H9 (cell line): ENCODE results near the gene MAPK8IP2. TPM values are rescaled to one million over a fixed set of nuclear protein-coding genes. Genes with fewer than 3 reads are reported as not detected.

ENCODE experiments used
- DNase-seq: peaks from one replicate; pipeline ENCODE4 v3.0.0-alpha.2; 2017
- H2AFZ ChIP-seq: one replicate; pipeline ENCODE4 v1.6.1; 2013; ENCODE audit warnings: mild to moderate bottlenecking, low read length, control low read depth, moderate library complexity
- H2AK5ac ChIP-seq: 2 replicates; pipeline ENCODE4 v1.6.1; 2013; ENCODE audit warnings: low read length, control low read depth, mixed read lengths; ENCODE audit not compliant: insufficient read length
- H2BK120ac ChIP-seq: one replicate; pipeline ENCODE4 v1.6.1; 2013; ENCODE audit warnings: low read depth, mild to moderate bottlenecking, low read length, control low read depth, inconsistent platforms; ENCODE audit not compliant: poor library complexity, severe bottlenecking
- H2BK12ac ChIP-seq: 2 replicates; pipeline ENCODE4 v1.6.1; 2013; ENCODE audit warnings: low read length, control low read depth, mixed read lengths, low read depth; ENCODE audit not compliant: insufficient read length
- H2BK15ac ChIP-seq: 2 replicates; pipeline ENCODE4 v1.6.1; 2013; ENCODE audit warnings: low read depth, low read length, control low read depth
- H2BK20ac ChIP-seq: one replicate; pipeline ENCODE4 v1.6.1; 2013; ENCODE audit warnings: low read depth, mild to moderate bottlenecking, low read length, control low read depth, inconsistent platforms; ENCODE audit not compliant: poor library complexity, severe bottlenecking
- H2BK5ac ChIP-seq: 2 replicates; pipeline ENCODE4 v1.6.1; 2013; ENCODE audit warnings: low read length, control low read depth, mixed read lengths; ENCODE audit not compliant: insufficient read length
- H3K14ac ChIP-seq: 2 replicates; pipeline ENCODE4 v1.6.1; 2013; ENCODE audit warnings: low read length, control low read depth; ENCODE audit not compliant: insufficient read depth
- H3K18ac ChIP-seq: 2 replicates; pipeline ENCODE4 v1.6.1; 2013; ENCODE audit warnings: low read depth, mild to moderate bottlenecking, mixed read lengths, low read length, control low read depth; ENCODE audit not compliant: insufficient read length
- H3K23ac ChIP-seq: 2 replicates; pipeline ENCODE4 v1.6.1; 2013; ENCODE audit warnings: low read length, control low read depth, mixed read lengths, low read depth; ENCODE audit not compliant: insufficient read length
- H3K23me2 ChIP-seq: 2 replicates; pipeline ENCODE4 v1.6.1; 2013; ENCODE audit warnings: low read depth, mild to moderate bottlenecking, mixed read lengths, low read length, control low read depth; ENCODE audit not compliant: insufficient read length, poor library complexity, severe bottlenecking
- H3K27ac ChIP-seq: 2 replicates; pipeline ENCODE4 v1.5.1; 2013; ENCODE audit warnings: low read length, control low read depth, mixed read lengths, low read depth; ENCODE audit not compliant: insufficient read length
- H3K27me3 ChIP-seq: 2 replicates; pipeline ENCODE4 v1.6.1; 2013; ENCODE audit warnings: low read length, control low read depth, inconsistent platforms; ENCODE audit not compliant: insufficient read depth
- H3K4ac ChIP-seq: 2 replicates; pipeline ENCODE4 v1.6.1; 2013; ENCODE audit warnings: low read depth, mild to moderate bottlenecking, control low read depth, inconsistent platforms, low read length, moderate library complexity
- H3K4me1 ChIP-seq: 2 replicates; pipeline ENCODE4 v1.6.1; 2013; ENCODE audit warnings: low read length, control low read depth, inconsistent platforms; ENCODE audit not compliant: insufficient read depth
- H3K4me2 ChIP-seq: 2 replicates; pipeline ENCODE4 v1.6.1; 2013; ENCODE audit warnings: low read length, control low read depth, mixed read lengths; ENCODE audit not compliant: insufficient read length, insufficient read depth
- H3K56ac ChIP-seq: 2 replicates; pipeline ENCODE4 v1.6.1; 2013; ENCODE audit warnings: low read depth, mild to moderate bottlenecking, mixed read lengths, low read length, control low read depth; ENCODE audit not compliant: insufficient read length
- H3K79me1 ChIP-seq: 2 replicates; pipeline ENCODE4 v1.6.1; 2013; ENCODE audit warnings: low read depth, mild to moderate bottlenecking, moderate library complexity, low read length, control low read depth, inconsistent platforms; ENCODE audit not compliant: insufficient read depth, poor library complexity, severe bottlenecking
- H3K79me2 ChIP-seq: 2 replicates; pipeline ENCODE4 v1.6.1; 2013; ENCODE audit warnings: low read length, control low read depth, inconsistent platforms; ENCODE audit not compliant: insufficient read depth
- H3K9ac ChIP-seq: 2 replicates; pipeline ENCODE4 v1.6.1; 2013; ENCODE audit warnings: low read length, control low read depth, mixed read lengths; ENCODE audit not compliant: insufficient read length; ENCODE audit errors: extremely low read depth
- H3K9me3 ChIP-seq: one replicate; pipeline ENCODE4 v1.6.1; 2013; ENCODE audit warnings: low read depth, low read length, inconsistent platforms; ENCODE audit not compliant: control insufficient read depth
- H3T11ph ChIP-seq: one replicate; pipeline ENCODE4 v1.6.1; 2013; ENCODE audit warnings: mild to moderate bottlenecking, low read length, control low read depth, inconsistent platforms
- H4K20me1 ChIP-seq: one replicate; pipeline ENCODE4 v1.6.1; 2013; ENCODE audit not compliant: control insufficient read depth, insufficient read length, insufficient read depth
- H4K5ac ChIP-seq: 2 replicates; pipeline ENCODE4 v1.6.1; 2013; ENCODE audit warnings: low read depth, mild to moderate bottlenecking, mixed read lengths, low read length, control low read depth; ENCODE audit not compliant: insufficient read length
- H4K8ac ChIP-seq: replicated peaks from 2 replicates; pipeline ENCODE4 v1.6.1; 2013; ENCODE audit warnings: low read length, control low read depth, mixed read lengths, low read depth; ENCODE audit not compliant: insufficient read length
- H4K91ac ChIP-seq: 2 replicates; pipeline ENCODE4 v1.6.1; 2013; ENCODE audit warnings: low read depth, mild to moderate bottlenecking, moderate library complexity, mixed read lengths, low read length, control low read depth; ENCODE audit not compliant: insufficient read length
- H3K27ac Mint-ChIP-seq, 3 experiments: 2 replicates in 2 of 3; 3 replicates in 1 of 3; pipeline ENCODE4 v1.8.0; 2020 to 2021; ENCODE audit warnings: mixed read lengths in 3 of 3, mild to moderate bottlenecking in 1 of 3, moderate library complexity in 1 of 3
- H3K27me3 Mint-ChIP-seq: 2 replicates; pipeline ENCODE4 v1.8.0; 2021; ENCODE audit warnings: low read depth, mild to moderate bottlenecking, moderate library complexity, mixed read lengths
- H3K36me3 Mint-ChIP-seq, 3 experiments: 2 replicates in 2 of 3; 3 replicates in 1 of 3; pipeline ENCODE4 v1.8.0; 2020 to 2021; ENCODE audit warnings: low read depth in 3 of 3, mixed read lengths in 3 of 3; ENCODE audit not compliant: insufficient read depth in 1 of 3
- H3K4me1 Mint-ChIP-seq, 2 experiments: 2 replicates each; pipeline ENCODE4 v1.8.0; 2020; ENCODE audit warnings: mixed read lengths in 2 of 2
- H3K4me3 Mint-ChIP-seq, 2 experiments: 2 replicates in 1 of 2; 3 replicates in 1 of 2; pipeline ENCODE4 v1.8.0; 2020 to 2021; ENCODE audit warnings: mild to moderate bottlenecking in 2 of 2, mixed read lengths in 2 of 2, moderate library complexity in 1 of 2
- H3K9me3 Mint-ChIP-seq, 2 experiments: 2 replicates in 1 of 2; 3 replicates in 1 of 2; pipeline ENCODE4 v1.8.0; 2020; ENCODE audit warnings: mild to moderate bottlenecking in 2 of 2, mixed read lengths in 2 of 2, moderate library complexity in 1 of 2
- CTCF ChIP-seq: fragments of 200-600 bp; sonication (generic); conservative IDR thresholded peaks from 3 replicates; pipeline ENCODE4 v1.8.0; 2021; ENCODE audit warnings: antibody characterized with exemption, mild to moderate bottlenecking
- WGBS: extraction: QIAGEN DNeasy Blood & Tissue Kit; methylation state at CpG from one replicate; pipeline ENCODE4 v1.1.7; 2013; ENCODE audit warnings: missing lambda C conversion rate, low lambda C conversion rate, mixed read lengths; ENCODE audit not compliant: insufficient read length; ENCODE audit errors: extremely low coverage; 5-methylcytosine and 5-hydroxymethylcytosine counted together
- total RNA-seq: library from RNA; stranded (reverse); gene quantifications from 2 replicates; pipeline ENCODE4 v1.2.1, GENCODE V29; 2021

Gene MAPK8IP2
- total RNA-seq, 1 experiment from 2014 or later: 5.7 TPM

DNA sequence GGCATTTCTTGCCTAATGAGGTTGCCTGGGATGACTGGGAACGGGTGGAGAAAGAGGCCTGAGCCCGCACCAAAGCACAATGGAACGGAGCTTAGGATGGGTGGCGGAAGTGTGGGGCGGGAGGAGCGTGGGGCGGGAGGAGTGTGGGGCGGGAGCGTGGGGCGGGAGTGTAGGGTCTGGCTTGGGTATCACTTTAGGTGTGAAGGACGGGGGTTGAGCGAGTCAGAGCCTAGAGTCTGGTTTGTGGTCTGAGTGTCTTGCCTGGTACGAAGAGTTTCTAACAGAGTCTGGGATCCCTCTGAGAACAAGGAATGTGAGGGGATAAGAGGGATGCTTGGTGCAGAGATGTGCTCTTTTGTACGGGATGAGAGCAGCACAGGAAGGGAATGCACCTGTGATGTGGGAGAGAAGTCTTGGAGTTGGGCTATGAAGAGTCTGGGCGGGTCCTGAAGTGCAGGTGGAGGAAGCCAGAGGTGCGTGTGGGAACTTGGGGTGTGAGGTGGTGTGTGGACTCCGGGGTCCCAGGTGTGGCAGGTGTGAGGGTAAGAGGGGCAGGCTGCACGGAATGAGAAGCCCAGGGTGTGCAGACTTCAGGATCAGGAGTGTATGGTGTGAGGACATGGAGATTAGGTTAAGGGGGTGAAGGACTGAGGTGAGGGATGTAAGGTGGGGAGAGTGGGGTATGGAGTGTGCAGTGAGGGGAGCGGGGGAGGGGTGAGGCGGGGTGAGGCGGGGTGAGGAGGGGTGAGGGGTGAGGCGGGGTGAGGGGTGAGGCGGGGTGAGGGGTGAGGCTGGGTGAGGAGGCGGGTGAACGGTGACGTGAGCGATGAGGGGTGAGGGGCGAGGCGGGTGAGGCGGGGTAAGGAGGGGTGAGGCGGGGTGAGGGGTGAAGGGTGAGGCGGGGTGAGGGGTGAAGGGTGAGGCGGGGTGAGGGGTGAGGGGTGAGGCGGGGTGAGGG lies 38.9 kb upstream of the MAPK8IP2 start:
- Histone ChIP-seq H3K56ac (no peak overlapping the region), H3K18ac (no peak overlapping the region), H2BK12ac (no peak overlapping the region), H3K9ac (no peak overlapping the region), H4K91ac (no peak overlapping the region), H3K9me3 (no peaks in the 10 kb centered on the region), H3K79me2 (no peaks in the 10 kb centered on the region), H4K20me1 (no peaks in the 10 kb centered on the region), H3K4me1 (no peaks in the 10 kb centered on the region), H2BK120ac (no peak overlapping the region), H2AFZ (no peak overlapping the region), H3K23ac (no peak overlapping the region), H2BK5ac (no peak overlapping the region), H3K4ac (no peak overlapping the region), H3K27ac (no peak overlapping the region), H3K23me2 (no peaks in the 10 kb centered on the region), H3K4me2 (no peak overlapping the region), H2BK15ac (no peak overlapping the region), H3K27me3 (no peaks in the 10 kb centered on the region), H3K79me1 (no peaks in the 10 kb centered on the region), H2AK5ac (no peak overlapping the region), H3K14ac (no peak overlapping the region), H3T11ph (no peak overlapping the region), H2BK20ac (no peak overlapping the region), H4K5ac (no peak overlapping the region), H4K8ac (no peak overlapping the region)
- Mint-ChIP-seq H3K4me1 (peaks cover 9 to 10% of the 10 kb centered on the region in 2 experiments), H3K27ac (no peak overlapping the region; a peak in 2 of 7 replicates), H3K4me3 (peak overlapping the region; percentile 8 to 57; a peak in 3 of 5 replicates), H3K27me3 (peaks cover 43% of the 10 kb centered on the region), H3K36me3 (no peaks in the 10 kb centered on the region), H3K9me3 (no peaks in the 10 kb centered on the region)
- no CpG with 5 or more reads among the region's 34 CpGs for WGBS
- no peak for TF ChIP-seq CTCF
- no peak for DNase-seq
